HCT116 (cell line): ENCODE data around the gene RMRP. TPM values are rescaled to one million over a fixed set of nuclear protein-coding genes. Genes with fewer than 3 reads are reported as not detected.

Experiments
- ATAC-seq: fragments of 200-7000 bp; cut with Tn5 transposase; 2 replicates; pipeline ENCODE4 v1.9.1; 2020; ENCODE audit warnings: mild to moderate bottlenecking, moderate library complexity
- BruUV-seq: library from RNA; stranded (reverse); fragments of 400-500 nt; replicated peaks from 2 replicates; lab custom pipeline; 2021; lab: Mats Ljungman, UMichigan
- CTCF ChIA-PET: fragments of 300-600 bp; sonication (Branson Sonifier 250); formaldehyde crosslinking; loops from one replicate; lab custom pipeline; 2021; ENCODE audit warnings: antibody characterized with exemption; lab: Charles Lee
- POLR2A ChIA-PET: fragments of 300-600, 350-600 bp; sonication (Branson Sonifier 250); formaldehyde crosslinking; loops from one replicate; lab custom pipeline; 2021; ENCODE audit warnings: antibody characterized with exemption; lab: Charles Lee
- RAD21 ChIA-PET, 2 experiments: fragments of 300-600 bp; sonication (Branson Sonifier 250); formaldehyde crosslinking; loops; one replicate each; lab custom pipeline; 2023; ENCODE audit warnings: low total read pairs in 2 of 2; ENCODE audit not compliant: uncharacterized antibody in 2 of 2, unreplicated experiment in 2 of 2, low non-redundant PET in 1 of 2; lab: Charles Lee
- DNase-seq: peaks from one replicate; pipeline ENCODE4 v3.0.0-alpha.2; 2010; ENCODE audit warnings: low read depth, low spot score
- H2AFZ ChIP-seq: fragments of 200-600 bp; shearing (Covaris generic), sonication (generic); 2 replicates; pipeline ENCODE4 v1.6.1; 2017; ENCODE audit warnings: low read depth, mixed run types, mixed read lengths, antibody characterized with exemption, low read length; ENCODE audit not compliant: poor library complexity, severe bottlenecking
- H3K27ac ChIP-seq: 2 replicates; pipeline ENCODE4 v1.5.1; 2012; ENCODE audit warnings: low read depth, low read length
- H3K27me3 ChIP-seq: fragments of 200-600 bp; sonication (generic); 2 replicates; pipeline ENCODE4 v1.6.1; 2016; ENCODE audit warnings: mixed run types, low read length, mixed read lengths; ENCODE audit not compliant: insufficient read depth
- H3K36me3 ChIP-seq, 2 experiments: fragments of 200-500 bp in 1 of 2; fragments of 200-600 bp in 1 of 2; sonication (Bioruptor generic) in 1 of 2; sonication (generic) in 1 of 2; 2 replicates each; pipeline versions ENCODE4 v1.5.1 to v1.6.1; 2014 to 2016; ENCODE audit warnings: low read length in 2 of 2, inconsistent platforms in 1 of 2, mixed read lengths in 1 of 2, mixed run types in 1 of 2; ENCODE audit not compliant: insufficient read depth in 2 of 2, control insufficient read depth in 1 of 2
- H3K4me1 ChIP-seq, 2 experiments: fragments of 200-600 bp in 1 of 2; sonication (generic) in 1 of 2; 2 replicates each; pipeline versions ENCODE4 v1.5.1 to v1.6.1; 2012 to 2017; ENCODE audit warnings: low read length in 2 of 2, inconsistent platforms in 1 of 2, mild to moderate bottlenecking in 1 of 2, mixed read lengths in 1 of 2, mixed run types in 1 of 2, moderate library complexity in 1 of 2; ENCODE audit not compliant: insufficient read depth in 2 of 2, control insufficient read depth in 1 of 2
- H3K4me2 ChIP-seq: fragments of 200-600 bp; sonication (generic); 2 replicates; pipeline ENCODE4 v1.6.1; 2017; ENCODE audit warnings: mixed run types, low read length, mixed read lengths
- H3K4me3 ChIP-seq, 2 experiments: fragments of 200-600 bp in 1 of 2; sonication (generic) in 1 of 2; replicated peaks in 1 of 2; 2 replicates each; pipeline ENCODE4 v1.5.1; 2011 to 2016; ENCODE audit warnings: low read length in 2 of 2, control low read depth in 1 of 2, low read depth in 1 of 2, mild to moderate bottlenecking in 1 of 2, mixed read lengths in 1 of 2, mixed run types in 1 of 2
- H3K79me2 ChIP-seq: fragments of 200-600 bp; sonication (generic); 2 replicates; pipeline ENCODE4 v1.6.1; 2017; ENCODE audit warnings: mild to moderate bottlenecking, mixed run types, low read length, moderate library complexity, mixed read lengths; ENCODE audit not compliant: insufficient read depth
- H3K9ac ChIP-seq: fragments of 200-600 bp; sonication (generic); 2 replicates; pipeline ENCODE4 v1.6.1; 2016; ENCODE audit warnings: low read length, mixed read lengths
- H3K9me2 ChIP-seq: fragments of 200-600 bp; sonication (generic), shearing (Covaris generic); 2 replicates; pipeline ENCODE4 v1.6.1; 2017; ENCODE audit warnings: mixed run types, mild to moderate bottlenecking, moderate library complexity; ENCODE audit not compliant: insufficient read depth
- H3K9me3 ChIP-seq, 2 experiments: fragments of 200-500 bp in 1 of 2; fragments of 200-600 bp in 1 of 2; sonication (Bioruptor generic) in 1 of 2; sonication (generic) in 1 of 2; 2 replicates each; pipeline ENCODE4 v1.6.1; 2014 to 2017; ENCODE audit warnings: low read length in 2 of 2, mixed read lengths in 2 of 2, inconsistent platforms in 1 of 2, low read depth in 1 of 2, mild to moderate bottlenecking in 1 of 2, mixed run types in 1 of 2, moderate library complexity in 1 of 2; ENCODE audit not compliant: control insufficient read depth in 1 of 2, insufficient read depth in 1 of 2
- H4K20me1 ChIP-seq: fragments of 200-600 bp; sonication (generic), shearing (Covaris generic); 2 replicates; pipeline ENCODE4 v1.6.1; 2017; ENCODE audit warnings: mixed run types, mild to moderate bottlenecking, moderate library complexity; ENCODE audit not compliant: insufficient read depth
- CEBPB ChIP-seq: IDR thresholded peaks from 2 replicates; pipeline ENCODE4 v1.6.1; 2012; ENCODE audit warnings: low read depth
- EZH2phosphoT487 ChIP-seq: fragments of 200-600 bp; IDR thresholded peaks from 2 replicates; pipeline ENCODE4 v1.6.1; 2018; ENCODE audit warnings: antibody characterized with exemption, borderline replicate concordance
- RAD21 ChIP-seq: IDR thresholded peaks from 2 replicates; pipeline ENCODE4 v1.6.1; 2012; ENCODE audit warnings: low read depth, mild to moderate bottlenecking
- SP1 ChIP-seq: IDR thresholded peaks from 2 replicates; pipeline ENCODE4 v1.6.1; 2012; ENCODE audit warnings: low read depth
- TCF7L2 ChIP-seq: IDR thresholded peaks from 2 replicates; pipeline ENCODE4 v1.7.0; 2011; ENCODE audit warnings: borderline replicate concordance, inconsistent platforms; ENCODE audit not compliant: insufficient read depth, insufficient read length; ENCODE audit errors: extremely low read depth
- YY1 ChIP-seq: IDR thresholded peaks from 2 replicates; pipeline ENCODE4 v1.6.1; 2011; ENCODE audit warnings: low read length, low read depth, moderate library complexity, mild to moderate bottlenecking; ENCODE audit not compliant: insufficient replicate concordance; ENCODE audit errors: extremely low read depth
- intact Hi-C: fragments of 100-400 bp; cut with micrococcal nuclease; formaldehyde crosslinking; loops from 2 replicates; pipeline ENCODE4 v1.10.0; 2022
- total RNA-seq: library from RNA; stranded (reverse); gene quantifications from one replicate; pipeline ENCODE4 v1.2.1, GENCODE V29; 2021; ENCODE audit not compliant: unreplicated experiment
- TF ChIP-seq, protein P1 (sequence below): IDR thresholded peaks from 2 replicates; pipeline ENCODE4 v1.6.1; 2012
- TF ChIP-seq, protein P2 (sequence below), 3 experiments: fragments of 200-600 bp in 1 of 3; sonication (generic) in 1 of 3; IDR thresholded peaks in 2 of 3; conservative IDR thresholded peaks in 1 of 3; 2 replicates each; pipeline ENCODE4 v1.5.1; 2012 to 2017; ENCODE audit warnings: low read depth in 2 of 3, low read length in 2 of 3, antibody characterized with exemption in 1 of 3, borderline replicate concordance in 1 of 3, control low read depth in 1 of 3, mild to moderate bottlenecking in 1 of 3, mixed read lengths in 1 of 3, mixed run types in 1 of 3, moderate library complexity in 1 of 3; ENCODE audit not compliant: insufficient read depth in 1 of 3
- TF ChIP-seq, protein P3 (sequence below): IDR thresholded peaks from 2 replicates; pipeline ENCODE4 v1.6.1; 2011; ENCODE audit warnings: mild to moderate bottlenecking, low read length, moderate library complexity; ENCODE audit not compliant: insufficient replicate concordance; ENCODE audit errors: extremely low read depth

RMRP gene
- total RNA-seq, 1 experiment from 2014 or later = 30,969 TPM

DNA sequence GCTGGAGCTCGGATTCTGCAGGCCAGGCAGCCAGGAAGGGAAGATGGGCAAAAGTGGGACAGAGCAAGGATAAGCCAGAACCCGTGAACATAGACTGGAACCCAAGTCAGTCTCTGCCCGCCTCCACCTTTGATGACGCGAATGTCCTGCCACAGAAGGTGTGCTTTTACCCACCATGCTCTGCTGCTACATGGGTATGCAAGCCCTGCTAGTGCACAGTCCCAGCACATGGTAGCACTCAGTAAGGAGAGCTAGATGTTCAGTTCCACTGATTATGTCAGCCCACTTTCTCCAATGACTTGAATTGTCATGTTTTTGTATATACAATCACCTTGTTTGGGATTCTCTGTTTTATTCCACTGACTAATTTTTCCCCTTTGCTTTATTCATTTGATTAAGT, 28.2 kb downstream of the RMRP start:
- ChIA-PET RAD21 (no interaction called here), POLR2A (no interaction called here), CTCF (interaction anchor here (1.5 to 2.1 kb wide), 2 partner anchors 17 to 18 kb away, joined by 3 to 12 read pairs; no protein-coding TSS in a partner anchor)
- intact Hi-C loops = no loop called here
- TF ChIP-seq TCF7L2 = no peak
- no peak for TF ChIP-seq SP1
- TF ChIP-seq YY1 = no peak
- no peak for TF ChIP-seq CEBPB
- TF ChIP-seq, protein P1, sequence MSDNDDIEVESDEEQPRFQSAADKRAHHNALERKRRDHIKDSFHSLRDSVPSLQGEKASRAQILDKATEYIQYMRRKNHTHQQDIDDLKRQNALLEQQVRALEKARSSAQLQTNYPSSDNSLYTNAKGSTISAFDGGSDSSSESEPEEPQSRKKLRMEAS = no peak
- no peak for TF ChIP-seq RAD21
- no peak for TF ChIP-seq EZH2phosphoT487
- TF ChIP-seq, protein P2, sequence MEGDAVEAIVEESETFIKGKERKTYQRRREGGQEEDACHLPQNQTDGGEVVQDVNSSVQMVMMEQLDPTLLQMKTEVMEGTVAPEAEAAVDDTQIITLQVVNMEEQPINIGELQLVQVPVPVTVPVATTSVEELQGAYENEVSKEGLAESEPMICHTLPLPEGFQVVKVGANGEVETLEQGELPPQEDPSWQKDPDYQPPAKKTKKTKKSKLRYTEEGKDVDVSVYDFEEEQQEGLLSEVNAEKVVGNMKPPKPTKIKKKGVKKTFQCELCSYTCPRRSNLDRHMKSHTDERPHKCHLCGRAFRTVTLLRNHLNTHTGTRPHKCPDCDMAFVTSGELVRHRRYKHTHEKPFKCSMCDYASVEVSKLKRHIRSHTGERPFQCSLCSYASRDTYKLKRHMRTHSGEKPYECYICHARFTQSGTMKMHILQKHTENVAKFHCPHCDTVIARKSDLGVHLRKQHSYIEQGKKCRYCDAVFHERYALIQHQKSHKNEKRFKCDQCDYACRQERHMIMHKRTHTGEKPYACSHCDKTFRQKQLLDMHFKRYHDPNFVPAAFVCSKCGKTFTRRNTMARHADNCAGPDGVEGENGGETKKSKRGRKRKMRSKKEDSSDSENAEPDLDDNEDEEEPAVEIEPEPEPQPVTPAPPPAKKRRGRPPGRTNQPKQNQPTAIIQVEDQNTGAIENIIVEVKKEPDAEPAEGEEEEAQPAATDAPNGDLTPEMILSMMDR (IDR thresholded peaks at IDR 0.05 in 2 of 3, conservative IDR thresholded peaks at IDR 0.05 in 1 of 3; ENCODE audit: borderline replicate concordance in 1 of 3, insufficient read depth in 1 of 3, low read depth in 2 of 3, low read length in 2 of 3) = no peak
- TF ChIP-seq, protein P3, sequence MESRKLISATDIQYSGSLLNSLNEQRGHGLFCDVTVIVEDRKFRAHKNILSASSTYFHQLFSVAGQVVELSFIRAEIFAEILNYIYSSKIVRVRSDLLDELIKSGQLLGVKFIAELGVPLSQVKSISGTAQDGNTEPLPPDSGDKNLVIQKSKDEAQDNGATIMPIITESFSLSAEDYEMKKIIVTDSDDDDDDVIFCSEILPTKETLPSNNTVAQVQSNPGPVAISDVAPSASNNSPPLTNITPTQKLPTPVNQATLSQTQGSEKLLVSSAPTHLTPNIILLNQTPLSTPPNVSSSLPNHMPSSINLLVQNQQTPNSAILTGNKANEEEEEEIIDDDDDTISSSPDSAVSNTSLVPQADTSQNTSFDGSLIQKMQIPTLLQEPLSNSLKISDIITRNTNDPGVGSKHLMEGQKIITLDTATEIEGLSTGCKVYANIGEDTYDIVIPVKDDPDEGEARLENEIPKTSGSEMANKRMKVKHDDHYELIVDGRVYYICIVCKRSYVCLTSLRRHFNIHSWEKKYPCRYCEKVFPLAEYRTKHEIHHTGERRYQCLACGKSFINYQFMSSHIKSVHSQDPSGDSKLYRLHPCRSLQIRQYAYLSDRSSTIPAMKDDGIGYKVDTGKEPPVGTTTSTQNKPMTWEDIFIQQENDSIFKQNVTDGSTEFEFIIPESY = no peak
- no peaks in the 10 kb centered on the region for H3K27me3 ChIP-seq
- H4K20me1 ChIP-seq = no peaks in the 10 kb centered on the region
- H3K9me2 ChIP-seq = no peaks in the 10 kb centered on the region
- no peaks in the 10 kb centered on the region for H3K36me3 ChIP-seq
- H3K27ac ChIP-seq = no peak overlapping the region
- BruUV-seq = no TSS peak
- no peak overlapping the region for H3K9ac ChIP-seq
- no peak overlapping the region for H3K4me2 ChIP-seq
- H3K4me3 ChIP-seq = no peak overlapping the region
- no peak for DNase-seq
- H3K9me3 ChIP-seq = no peaks in the 10 kb centered on the region
- H2AFZ ChIP-seq = no peak overlapping the region
- H3K79me2 ChIP-seq = no peaks in the 10 kb centered on the region
- ATAC-seq = peak; percentile 70
- H3K4me1 ChIP-seq = peaks cover 0 to 5% of the 10 kb centered on the region in 2 experiments; a peak in 1 of 4 replicates
